ENCODE results near the gene CLCN3.
"Not testable (repeated sequence)": the region's sequence is repeated elsewhere in the genome, so short reads cannot be mapped to it uniquely, and the experiment has no call there.

Gene CLCN3

DNA sequence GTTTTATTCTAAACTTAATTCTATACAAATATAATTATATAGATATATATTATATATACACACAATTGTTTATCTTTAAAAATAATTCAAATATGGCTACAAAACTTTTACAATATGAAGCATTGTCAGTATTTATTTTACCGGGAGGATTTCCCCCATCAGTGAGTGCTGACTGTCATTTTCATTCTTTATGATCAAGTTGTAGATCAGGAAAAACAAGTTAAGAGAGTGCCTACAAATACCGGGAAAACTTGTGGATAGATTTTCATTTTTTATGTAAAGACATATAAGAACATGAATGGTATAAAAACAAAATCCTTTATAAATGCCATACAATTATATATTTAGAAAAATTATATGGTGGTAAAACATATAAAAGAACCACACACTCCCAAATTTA is 37.8 kb downstream of the CLCN3 start:
- DNase-seq, result no peak

DNA sequence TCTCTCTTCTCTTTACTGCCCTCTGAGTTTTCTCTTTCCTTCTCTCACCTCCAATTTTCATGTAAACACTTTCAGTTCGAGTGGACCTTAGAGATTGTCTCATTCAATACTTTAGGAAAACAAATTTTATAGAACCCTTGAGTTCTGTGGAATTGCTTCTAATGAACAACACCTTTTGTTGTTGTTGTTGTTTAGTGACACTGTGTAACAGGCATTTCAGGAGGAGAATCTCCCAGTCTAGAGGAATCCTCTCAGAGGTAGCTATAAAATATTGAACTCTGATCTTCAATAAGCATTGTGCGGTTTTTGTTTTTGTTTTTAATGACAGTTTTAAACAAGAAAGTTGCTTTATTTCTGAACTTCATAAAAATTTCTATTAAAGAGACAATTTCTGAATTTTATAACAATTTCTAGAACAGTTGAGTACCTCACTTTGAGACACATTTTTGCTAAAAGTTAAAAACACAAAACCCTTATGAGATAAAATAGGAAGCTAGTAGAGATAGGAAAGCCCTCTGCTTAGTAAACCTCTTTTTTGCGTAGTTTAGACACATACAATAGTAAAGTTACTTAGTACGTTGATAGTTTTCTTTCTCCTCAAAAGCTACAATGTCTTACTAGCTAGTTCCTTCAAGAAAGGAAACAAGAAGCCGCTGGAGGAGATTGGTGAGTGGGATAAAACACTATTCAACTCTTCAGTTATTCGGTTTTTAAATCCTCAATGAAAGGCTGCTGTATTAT is 38.8 kb downstream of the CLCN3 start:
- no peak for DNase-seq

DNA sequence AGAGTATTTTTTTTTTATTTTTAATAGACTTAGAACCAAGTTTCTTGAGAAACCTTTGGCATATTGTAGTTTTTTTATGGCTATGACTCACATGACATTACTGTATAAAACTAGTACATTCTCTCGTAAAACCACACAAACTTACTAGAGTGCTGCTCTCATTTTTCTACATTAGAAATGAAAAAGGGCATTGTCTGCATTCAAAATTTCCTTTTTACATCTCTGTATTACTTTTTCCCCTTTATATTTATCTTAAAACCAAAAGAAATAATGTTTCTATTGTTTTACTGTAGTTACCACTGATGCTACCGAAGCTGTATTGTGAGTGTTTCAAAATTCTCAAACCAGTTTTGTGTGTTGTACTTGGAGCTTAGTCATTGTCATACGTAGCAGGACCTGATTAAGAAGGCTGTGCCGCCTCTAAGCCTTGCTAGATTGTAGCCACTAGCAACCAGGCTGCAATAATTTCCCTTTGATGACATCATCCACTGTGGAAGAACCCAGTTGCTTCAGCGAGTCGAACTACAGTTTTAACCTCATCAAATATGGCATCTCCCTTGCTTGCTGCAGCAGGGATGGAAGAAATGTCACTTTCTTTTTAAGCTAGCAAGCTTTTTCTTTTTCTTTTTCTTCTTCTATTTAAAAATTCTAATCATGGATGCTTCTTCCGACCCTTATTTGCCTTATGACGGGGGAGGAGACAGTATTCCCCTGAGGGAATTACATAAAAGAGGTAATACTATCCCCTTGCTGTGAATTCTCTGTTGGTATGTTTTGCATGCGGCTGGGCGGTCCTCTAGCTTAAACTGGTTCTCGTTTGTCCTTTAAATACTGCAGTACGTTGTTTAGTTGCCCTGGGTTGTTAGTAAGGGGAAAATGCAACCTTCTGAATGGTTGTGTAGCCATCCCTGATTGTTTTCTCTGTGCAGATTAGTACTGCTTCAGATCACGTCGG is 39.6 kb downstream of the CLCN3 start:
- DNase-seq, result peak; percentile 90

DNA sequence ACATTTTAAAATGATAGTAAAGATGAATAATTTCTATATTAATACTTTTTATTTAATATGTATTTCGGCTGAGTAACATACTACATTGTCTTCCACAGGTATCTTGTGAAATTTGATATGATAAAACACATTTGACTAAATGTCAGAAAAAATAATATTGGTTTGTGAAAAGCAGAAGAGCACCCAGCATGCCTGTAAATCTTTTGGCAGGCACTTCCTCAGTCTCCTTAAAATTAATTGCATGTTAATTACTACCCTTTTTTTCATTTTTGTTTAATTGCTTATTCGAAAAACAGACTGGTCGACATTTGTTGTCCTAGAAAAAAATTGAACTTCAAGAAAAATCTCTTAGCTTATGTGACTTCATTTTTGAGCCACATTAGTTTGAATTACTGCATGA is 40.6 kb downstream of the CLCN3 start:
- no peak for DNase-seq

DNA sequence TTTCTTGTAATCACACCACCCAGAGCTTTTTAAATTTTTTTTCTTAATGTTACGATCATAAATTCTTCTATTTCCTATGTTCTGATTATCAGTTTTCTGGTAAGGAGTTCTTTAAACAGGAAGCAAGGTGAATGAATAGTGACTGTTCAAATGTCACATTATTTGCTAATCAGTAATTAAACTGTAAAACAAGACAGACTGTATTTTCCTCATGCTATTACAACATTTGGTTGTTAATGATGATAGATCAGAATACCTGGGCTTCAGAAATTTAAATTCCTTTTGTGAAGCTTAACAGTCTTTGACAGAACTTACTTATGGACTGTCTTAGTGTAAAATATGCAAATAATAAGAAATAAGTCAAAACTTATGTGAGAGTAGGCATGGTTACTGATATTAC is 41.4 kb downstream of the CLCN3 start:
- DNase-seq, result no peak

DNA sequence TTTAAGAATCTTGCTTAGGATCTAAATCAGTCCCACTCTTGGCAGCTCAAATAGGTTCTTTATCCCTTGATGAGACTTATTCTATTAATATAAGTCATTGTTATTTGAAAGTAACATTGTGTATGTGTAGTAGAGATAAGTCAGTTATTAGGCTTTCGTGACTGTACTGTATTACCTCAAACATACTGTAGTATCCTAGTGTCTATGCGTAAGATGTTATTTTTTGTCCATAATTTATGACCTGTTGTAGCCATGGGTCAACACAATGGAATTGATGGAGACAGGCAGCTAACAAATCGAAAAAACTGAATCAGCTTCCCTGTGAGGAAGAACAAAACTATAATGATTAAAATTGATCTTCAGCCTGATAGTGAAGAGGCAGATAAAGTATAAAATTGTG is 41.8 kb downstream of the CLCN3 start:
- DNase-seq, result no peak

DNA sequence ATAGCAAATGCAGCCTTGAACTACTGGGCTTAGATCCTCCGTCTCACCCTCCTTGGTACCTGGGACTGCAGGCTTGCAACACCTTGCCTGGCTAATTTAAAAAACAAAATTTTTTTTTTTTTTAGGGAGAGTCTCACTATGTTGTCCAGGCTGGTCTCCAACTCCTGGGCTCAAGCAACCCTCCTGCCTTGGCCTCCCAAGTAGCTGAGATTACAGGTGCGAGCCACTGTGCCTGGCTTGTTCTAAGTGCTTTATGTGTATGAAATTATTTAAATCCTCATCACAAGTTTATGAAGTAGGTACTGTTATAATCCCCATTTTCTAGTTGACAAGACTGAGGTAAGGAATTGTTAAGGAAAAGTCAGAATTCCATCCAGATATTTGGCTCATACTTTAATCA is 43.0 kb downstream of the CLCN3 start:
- DNase-seq, result no peak

DNA sequence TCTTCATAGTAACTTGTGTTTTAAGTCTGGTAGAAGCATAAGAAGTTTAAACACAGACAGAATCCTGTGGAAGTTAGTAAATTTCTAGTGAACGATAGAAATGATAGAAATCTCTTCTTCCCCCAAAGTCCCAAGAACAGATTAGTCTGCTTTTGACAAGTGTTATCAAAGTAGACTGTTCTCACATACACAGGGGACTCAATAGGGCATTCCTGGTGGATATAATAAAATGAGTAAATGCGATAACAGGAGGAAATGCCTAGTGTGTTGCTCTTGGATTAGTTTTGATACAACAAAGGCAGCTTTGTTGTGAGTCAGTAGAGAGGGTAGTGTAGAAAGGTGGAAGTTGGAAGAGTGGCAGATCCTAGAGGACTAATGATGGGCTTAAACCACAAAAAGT is 43.5 kb downstream of the CLCN3 start:
- no peak for DNase-seq

DNA sequence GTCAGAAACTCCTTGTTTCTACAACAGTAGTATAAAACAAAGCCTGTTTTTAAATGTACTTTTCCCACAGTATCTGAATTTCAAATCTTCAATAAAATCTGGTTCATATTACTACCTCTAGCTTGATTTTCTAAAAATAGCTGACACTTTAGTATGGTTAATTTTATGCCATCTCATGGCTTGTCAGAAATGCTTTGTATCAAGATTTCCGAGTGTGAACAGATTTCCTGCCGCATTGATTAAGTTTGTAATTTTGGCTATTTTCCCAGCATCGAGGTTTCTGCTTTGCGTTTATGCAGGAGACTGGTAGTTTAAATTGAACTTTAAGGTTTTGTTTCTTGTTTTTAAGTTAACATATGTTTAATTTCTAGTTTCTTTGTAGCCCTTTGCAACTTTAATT is 44.2 kb downstream of the CLCN3 start:
- DNase-seq, result peak; percentile 14

DNA sequence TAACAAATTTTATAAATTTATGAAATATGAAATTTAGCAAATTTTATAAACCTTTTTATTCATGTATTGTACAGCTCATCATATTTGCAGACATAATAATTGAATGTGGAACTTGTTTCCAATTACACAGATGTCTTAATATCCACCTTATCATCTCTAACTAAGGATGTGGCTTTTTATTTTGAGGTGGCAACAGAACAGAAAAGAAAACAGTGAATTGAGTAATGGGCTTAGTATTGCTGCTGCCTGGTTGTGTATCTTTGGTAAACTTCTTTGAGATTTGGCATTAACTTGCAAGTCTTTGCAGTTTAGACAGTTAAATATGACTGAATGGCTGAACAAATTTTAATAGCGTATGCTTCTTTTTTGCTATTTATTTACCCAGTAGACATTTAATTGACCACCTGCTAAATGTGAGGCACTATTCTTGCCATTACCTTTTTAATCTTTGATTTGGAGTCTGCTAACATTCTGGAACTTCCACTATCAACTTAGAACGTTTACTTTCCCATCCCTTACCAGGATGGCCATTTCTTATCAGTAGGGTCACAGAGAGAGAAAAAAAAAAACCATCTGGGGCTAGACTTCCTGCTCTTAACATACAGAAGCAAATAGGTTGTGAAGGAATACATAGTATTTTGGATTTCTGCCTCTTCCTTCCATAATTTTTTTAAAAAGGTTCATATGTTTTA is 44.8 kb downstream of the CLCN3 start:
- no peak for DNase-seq

DNA sequence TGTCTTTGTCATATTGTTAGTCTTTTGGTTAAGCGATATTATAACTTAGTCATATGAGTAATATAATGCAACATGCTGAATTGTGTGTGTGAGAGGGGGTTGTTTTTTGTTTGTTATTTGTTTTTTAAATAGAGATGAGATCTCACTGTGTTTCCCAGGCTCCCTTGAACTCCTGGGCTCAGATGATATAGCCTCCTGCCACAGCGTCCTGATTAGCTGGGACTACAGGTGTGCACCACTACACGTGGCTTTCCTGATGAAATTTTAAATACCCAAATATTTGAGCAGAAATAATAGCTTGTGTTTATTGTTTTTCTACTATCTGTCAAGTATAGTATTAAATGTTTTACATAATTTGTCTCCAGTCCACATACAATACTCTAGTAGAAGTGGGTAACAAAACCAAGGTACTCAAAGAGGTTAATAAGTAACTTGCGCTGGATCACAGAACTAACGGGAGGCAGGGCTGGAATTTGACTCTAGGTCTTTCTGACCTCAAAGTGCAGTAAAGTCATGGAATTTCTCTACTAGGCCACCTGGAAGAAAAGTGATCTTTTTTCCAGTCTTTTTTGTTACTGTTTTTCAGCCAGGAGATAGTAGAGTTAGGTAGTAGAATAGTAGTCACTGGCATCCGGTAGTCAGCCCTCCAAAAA is 47.8 kb downstream of the CLCN3 start:
- no peak for DNase-seq

DNA sequence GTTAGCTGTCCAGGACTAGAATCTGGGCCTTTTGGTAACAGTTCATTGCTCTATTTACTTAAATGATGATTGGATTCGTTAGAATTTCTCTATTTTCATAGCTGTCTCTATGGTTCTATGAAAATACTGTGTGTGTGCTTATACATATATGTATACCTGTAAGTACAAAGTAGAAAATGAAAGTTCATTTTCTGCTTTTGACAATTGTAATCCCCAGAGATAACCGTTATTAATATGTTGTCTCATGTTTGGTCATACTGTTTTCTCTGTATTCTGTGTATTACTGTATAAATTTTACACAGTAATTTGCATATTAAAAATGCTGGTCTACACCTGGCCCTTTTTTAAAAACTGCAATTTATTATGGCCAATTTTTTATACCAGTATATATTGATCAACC is 55.4 kb downstream of the CLCN3 start:
- DNase-seq, result no peak

DNA sequence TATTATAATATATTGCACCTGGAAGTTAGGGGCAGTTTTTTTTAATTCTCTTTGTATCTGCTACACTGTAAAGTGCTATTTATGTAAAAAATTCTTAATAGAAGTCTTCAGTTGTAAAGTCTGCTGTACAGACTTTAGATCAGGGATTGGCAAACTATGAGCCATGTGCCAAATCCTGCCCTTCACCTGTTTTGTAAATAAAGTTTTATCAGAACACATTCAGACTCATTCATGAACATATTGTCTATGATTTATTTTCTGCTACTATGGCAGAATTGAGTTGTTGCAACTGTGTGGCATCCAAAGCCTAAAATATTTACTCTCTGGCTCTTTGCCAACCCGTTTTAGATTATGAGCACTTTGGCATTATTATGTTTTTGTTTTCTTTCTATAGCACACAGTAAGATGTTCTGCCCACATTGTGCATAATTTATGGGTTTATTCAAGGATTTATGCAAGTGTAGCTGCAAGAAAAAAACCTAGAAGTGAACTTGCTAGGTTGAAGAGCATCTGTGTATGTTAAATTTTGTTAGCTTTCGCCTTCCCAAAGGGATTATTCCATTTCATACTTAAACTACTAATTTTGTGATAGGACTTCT is 56.9 kb downstream of the CLCN3 start:
- DNase-seq, result no peak

DNA sequence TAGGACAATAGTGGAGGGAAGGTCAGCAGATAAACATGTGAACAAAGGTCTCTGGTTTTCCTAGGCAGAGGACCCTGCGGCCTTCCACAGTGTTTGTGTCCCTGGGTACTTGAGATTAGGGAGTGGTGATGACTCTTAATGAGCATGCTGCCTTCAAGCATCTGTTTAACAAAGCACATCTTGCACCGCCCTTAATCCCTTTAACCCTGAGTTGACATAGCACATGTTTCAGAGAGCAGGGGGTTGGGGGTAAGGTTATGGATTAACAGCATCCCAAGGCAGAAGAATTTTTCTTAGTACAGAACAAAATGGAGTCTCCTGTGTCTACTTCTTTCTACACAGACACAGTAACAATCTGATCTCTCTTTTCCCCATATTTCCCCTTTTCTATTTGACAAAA is 58.1 kb downstream of the CLCN3 start:
- DNase-seq, result not testable (repeated sequence)

DNA sequence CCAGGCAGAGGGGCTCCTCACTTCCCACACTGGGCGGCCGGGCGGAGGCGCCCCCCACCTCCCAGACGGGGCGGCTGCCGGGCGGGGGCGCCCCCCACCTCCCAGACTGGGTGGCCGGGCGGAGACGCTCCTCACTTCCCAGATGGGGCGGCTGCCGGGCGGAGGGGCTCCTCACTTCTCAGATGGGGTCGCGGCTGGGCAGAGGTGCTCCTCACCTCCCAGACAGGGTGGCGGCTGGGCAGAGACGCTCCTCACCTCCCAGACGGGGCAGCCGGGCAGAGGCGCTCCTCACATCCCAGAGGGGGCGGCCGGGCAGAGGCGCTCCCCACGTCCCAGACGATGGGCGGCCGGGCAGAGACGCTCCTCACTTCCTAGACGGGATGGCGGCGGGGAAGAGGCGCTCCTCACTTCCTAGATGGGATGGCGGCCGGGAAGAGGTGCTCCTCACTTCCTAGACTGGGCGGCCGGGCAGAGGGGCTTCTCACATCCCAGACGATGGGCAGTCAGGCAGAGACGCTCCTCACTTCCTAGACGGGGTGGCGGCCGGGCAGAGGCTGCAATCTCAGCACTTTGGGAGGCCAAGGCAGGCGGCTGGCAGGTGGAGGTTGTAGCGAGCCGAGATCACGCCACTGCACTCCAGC is 58.7 kb downstream of the CLCN3 start:
- DNase-seq, result not testable (repeated sequence)

DNA sequence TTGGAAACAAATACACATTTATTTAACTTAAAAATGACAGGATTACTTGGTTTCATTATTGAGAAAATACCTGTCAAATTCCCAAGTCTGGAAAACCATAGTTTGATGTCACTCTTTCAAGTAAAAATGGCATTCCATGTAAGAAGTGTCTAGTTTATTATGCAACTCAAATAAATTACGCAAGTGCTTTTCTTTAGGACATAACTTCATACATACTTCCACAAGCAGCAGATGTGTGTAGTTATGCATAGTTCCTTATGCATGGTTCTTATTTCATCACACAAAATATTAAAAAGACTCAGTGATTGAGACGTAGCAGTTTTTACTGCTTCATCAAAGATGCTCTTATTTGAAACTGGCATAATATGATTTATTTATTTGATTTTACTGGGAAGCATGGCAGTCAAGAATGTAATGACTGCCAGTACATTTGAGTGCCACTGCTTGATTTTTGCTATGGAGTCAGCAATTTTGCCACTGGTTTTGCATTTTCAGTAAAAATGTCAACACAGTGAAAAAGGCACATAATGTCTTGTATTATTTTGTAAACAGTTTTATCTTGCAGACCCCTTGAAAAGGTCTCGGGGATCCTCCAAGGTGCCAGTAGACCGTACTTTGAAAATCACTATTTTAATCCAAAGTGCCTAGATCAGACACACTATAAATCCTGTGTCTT is 62.1 kb downstream of the CLCN3 start:
- DNase-seq, result no peak

DNA sequence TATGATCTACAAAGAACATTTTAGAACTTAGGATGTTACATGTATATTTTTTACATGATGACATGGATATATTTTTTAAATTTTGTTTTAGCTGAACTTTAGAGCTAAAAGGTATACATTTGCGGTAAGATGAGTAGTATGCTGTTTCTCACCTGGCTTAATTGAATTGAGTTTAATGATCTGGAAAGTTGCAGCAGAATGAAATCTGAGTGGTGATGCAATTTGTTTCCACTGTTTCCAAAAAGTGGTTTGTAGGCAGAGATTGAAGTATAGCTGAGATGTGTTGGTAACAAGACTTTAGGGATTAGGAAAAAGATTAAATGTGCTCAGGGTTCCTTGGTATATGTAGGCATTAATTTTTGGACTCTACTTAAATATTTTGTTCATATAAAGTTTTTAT is 69.3 kb downstream of the CLCN3 start:
- DNase-seq, result no peak

DNA sequence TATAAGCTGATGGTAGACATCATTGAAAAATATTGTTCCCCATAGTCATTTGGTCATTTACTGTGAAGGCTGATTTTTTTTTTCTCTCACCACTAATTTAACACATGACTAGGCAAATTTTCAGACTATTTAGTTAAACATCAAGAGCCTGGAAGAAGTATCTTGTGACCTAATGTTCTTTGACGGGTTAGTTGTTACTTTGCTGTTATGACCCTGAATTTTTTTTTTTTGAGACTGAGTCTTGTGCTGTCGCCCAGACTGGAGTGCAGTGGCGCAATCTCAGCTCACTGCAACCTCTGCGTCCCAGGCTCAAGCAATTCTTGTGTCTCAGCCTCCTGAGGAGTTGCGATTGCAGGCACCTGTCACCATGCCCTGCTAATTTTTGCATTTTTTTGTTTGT is 70.4 kb downstream of the CLCN3 start:
- DNase-seq, result no peak

DNA sequence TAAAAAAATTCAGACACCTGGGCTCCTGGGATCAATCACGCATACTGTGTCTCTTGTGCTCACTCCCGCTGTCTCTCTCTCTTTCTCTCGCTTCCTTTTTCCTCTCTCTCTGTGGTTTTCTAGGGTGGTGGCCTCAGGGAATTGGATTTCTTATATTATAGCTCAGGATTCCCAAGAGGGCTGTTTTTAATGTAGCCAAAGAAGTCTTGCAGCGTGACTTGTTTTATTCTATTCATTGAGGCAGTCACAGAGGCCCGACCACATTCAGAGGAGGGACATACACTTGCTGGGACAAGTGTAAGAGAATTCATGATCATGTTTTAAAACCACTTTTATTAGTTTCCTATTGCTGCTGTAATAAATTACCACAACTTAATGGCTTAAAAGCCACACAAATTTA is 78.0 kb downstream of the CLCN3 start:
- DNase-seq, result no peak

DNA sequence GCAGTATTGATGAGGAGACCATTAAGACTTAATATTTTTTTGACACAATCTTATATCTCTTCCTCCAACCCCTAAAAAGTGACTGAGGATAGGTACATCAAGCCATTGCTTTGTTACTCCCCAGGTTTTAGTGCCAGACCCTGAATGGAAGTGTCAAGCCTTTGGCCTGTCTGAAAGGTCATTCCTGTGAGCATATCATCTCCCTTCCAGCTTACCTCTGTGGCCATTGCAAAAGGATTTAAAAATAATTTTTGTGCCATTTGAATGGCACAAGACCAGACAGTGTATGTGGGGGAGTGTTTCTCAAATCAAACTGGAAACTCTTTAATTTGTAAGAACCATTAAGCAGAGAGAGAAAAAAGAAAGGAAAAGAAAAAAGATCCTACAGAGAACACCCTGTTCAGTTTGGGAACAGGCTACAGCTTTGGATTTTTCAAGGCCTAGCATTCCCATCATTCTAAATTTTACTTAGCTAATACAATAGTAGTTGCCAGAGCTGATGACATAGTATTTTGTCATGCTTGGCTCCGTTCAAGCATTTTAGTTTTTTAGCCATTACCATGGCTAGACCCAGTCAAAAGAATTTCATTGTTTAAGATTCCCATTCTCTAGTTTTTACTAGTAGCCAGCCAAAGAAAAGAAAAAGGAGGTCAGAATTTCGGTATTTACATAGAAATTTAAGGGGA is 87.7 kb downstream of the CLCN3 start:
- DNase-seq, result no peak

DNA sequence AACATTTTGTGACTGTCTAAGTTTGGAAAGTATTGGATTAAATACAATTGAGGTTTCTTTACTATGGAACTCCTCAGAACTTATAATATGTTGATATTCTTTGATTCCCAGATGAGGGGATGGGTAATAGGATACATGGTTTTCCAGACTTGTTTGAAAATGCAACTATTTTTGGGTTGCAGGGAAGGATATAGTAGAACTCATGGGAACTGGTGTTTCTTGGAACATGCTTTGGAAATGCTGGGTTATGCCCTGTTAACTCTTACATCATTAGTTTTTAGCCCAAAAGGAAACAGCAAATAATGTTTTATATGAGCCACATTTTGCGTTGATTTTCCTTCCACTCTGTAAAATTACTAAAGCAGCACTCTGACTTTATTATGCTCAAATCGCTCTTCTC is 95.4 kb downstream of the CLCN3 start:
- DNase-seq, result no peak
